Subcutaneous adipose tissue (tissue), 4 donors: Measurements from ENCODE around the gene KIF19. TPM values are rescaled to one million over a fixed set of nuclear protein-coding genes. Genes with fewer than 3 reads are reported as not detected.

Source experiments
- CTCF ChIP-seq: fragments of 450-650 bp; IDR thresholded peaks from one replicate; pipeline ENCODE4 v1.5.1; 2016; ENCODE audit warnings: low read depth, mild to moderate bottlenecking, control low read depth, antibody characterized with exemption, moderate library complexity
- total RNA-seq, 4 donors: library from RNA; depleted of rRNA; stranded (reverse); fragments of >200 nt; gene quantifications; one replicate each; pipeline ENCODE4 v1.1.0, GENCODE V29; 2016

KIF19 gene
- total RNA-seq: 1 to 10 TPM in 2 of 4 donors, under 1 TPM in 2; 0.49 to 8.5 (median 0.89) TPM

GRCh38 chr17:74325743-74326379 is at the start of gene KIF19:
Gene KIF19 (plus strand): TSS chr17:74326226. CDS start chr17:74326350, 124 bp downstream.
- no peak for TF ChIP-seq CTCF

- TF ChIP-seq CTCF: no peak
Measured at GRCh38 chr17:74276541-74277009, 49.5 kb upstream of the KIF19 start.

GRCh38 chr17:74277935-74278334 is 48.1 kb upstream of the KIF19 start:
- no peak for TF ChIP-seq CTCF

DNA sequence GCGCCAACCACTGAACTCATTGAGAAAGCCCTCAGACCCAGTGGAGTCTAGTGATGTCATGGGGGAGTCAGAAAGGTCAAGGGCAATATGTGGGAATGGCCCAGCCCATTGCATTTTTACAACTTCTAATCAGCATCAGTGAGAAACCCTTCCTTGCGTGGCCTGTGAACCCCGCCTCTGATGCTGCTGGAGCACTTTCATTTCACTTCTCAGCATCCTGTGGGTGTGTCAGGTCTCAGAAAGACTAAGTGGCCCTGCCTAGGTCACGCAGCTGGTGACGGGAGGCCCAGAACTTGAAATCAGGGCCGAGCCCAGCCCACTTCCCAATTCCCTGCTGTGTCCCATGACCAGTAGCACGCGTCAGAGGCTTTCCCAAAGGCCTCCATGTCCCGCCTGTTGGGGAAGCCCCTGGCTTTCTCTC is 45.9 kb upstream of the KIF19 start:
- TF ChIP-seq CTCF: no peak

GRCh38 chr17:74281799-74282198 is 44.2 kb upstream of the KIF19 start:
- TF ChIP-seq CTCF: no peak

DNA sequence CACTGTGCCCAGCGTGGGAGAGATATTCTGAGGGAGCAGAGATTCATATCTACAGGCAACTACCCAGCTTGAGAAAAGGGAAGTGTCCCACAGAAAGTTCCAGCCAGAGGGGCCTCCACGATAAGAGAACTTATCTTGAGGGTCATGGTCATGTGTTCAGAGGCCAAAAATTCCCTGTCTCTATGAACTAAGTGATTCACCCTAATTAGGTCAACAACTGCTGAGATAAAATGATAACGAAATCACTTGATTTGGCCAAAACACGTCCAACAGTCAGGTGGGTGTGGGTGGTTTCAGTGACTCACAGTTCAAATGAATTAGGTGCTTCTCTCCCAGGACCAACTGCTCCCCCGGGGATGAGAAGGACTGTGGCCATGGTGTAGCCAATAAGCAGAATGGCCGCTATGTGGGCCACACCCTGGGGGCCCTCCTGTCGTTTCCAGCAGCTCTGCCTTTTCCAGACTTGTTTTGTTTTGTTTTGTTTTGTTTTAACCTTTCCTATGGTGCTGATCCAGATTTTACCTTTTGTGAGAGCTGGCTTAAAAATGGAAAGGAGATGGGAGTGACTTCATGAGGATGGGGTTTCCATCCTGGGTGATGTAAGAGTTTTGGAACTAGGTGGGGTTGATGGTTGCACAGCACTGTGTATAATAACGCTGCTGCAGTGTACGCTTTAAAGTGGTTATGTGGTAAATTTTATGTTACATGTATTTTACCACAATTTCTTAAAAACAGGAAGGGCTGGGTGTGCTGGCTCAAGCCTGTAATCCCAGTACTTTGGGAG is 43.2 kb upstream of the KIF19 start:
- no peak for TF ChIP-seq CTCF

DNA sequence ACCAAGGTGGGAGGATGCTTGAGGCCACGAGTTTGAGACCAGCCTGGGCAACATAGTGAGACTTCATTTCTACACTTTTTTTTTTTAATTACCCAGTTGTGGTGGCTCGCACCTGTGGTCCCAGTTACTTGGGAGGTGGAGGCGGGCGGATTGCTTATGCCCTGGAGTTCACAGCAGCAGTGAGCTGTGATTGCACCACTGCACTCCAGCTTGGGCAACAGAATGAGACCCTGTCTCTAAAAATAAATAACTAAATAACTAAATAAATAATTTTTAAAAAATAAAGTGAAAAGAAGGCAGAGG is 42.7 kb upstream of the KIF19 start:
- no peak for TF ChIP-seq CTCF
